CD4-positive, alpha-beta T cell (primary cell): ENCODE results near the gene GFI1B. TPM values are rescaled to one million over a fixed set of nuclear protein-coding genes. Genes with fewer than 3 reads are reported as not detected.

Experiments
- ATAC-seq: fragments of 200-7000 bp; cut with Tn5 transposase; one replicate; pipeline ENCODE4 v1.10.0; 2022; ENCODE audit warnings: mild to moderate bottlenecking; ENCODE audit not compliant: poor library complexity
- CTCF ChIA-PET: fragments of 350-600 bp; sonication (Branson Sonifier 250); formaldehyde crosslinking; loops from one replicate; lab custom pipeline; 2021; ENCODE audit warnings: antibody characterized with exemption, inconsistent platforms; lab: Charles Lee
- POLR2A ChIA-PET: fragments of 350-600 bp; sonication (Branson Sonifier 250); formaldehyde crosslinking; loops from one replicate; lab custom pipeline; 2021; ENCODE audit warnings: antibody characterized with exemption, inconsistent platforms; lab: Charles Lee
- DNase-seq, 14 experiments: peaks; one replicate each; pipeline ENCODE4 v3.0.0-alpha.2; 2013 to 2020; ENCODE audit warnings: mixed read lengths in 2 of 14
- H3K27ac ChIP-seq, 2 donors: one replicate each; pipeline versions ENCODE4 v1.5.1 to v1.7.0; 2013; ENCODE audit warnings: low read length in 2 of 2, low read depth in 1 of 2, mild to moderate bottlenecking in 1 of 2
- H3K27me3 ChIP-seq, 2 experiments: 1 replicate in 1 of 2; 2 replicates in 1 of 2; pipeline versions ENCODE4 v1.6.1 to v1.7.0; 2013; ENCODE audit warnings: low read length in 2 of 2, control low read depth in 1 of 2, mild to moderate bottlenecking in 1 of 2, moderate library complexity in 1 of 2; ENCODE audit not compliant: insufficient read depth in 2 of 2, control insufficient read depth in 1 of 2
- H3K36me3 ChIP-seq: one replicate; pipeline ENCODE4 v1.6.1; 2013; ENCODE audit warnings: low read length, control low read depth; ENCODE audit not compliant: insufficient read depth
- H3K4me1 ChIP-seq: one replicate; pipeline ENCODE4 v1.6.1; 2013; ENCODE audit warnings: low read length, control low read depth; ENCODE audit not compliant: insufficient read depth
- H3K4me3 ChIP-seq: one replicate; pipeline ENCODE4 v1.5.1; 2013; ENCODE audit warnings: mild to moderate bottlenecking, low read length, moderate library complexity
- H3K9me3 ChIP-seq, 2 experiments: 1 replicate in 1 of 2; 2 replicates in 1 of 2; pipeline versions ENCODE4 v1.6.1 to v1.7.0; 2013; ENCODE audit warnings: low read length in 2 of 2, mild to moderate bottlenecking in 2 of 2, control low read depth in 1 of 2, moderate library complexity in 1 of 2; ENCODE audit not compliant: control insufficient read depth in 1 of 2, insufficient read depth in 1 of 2
- H3K27ac Mint-ChIP-seq: one replicate; pipeline ENCODE4 v1.8.0; 2020; ENCODE audit warnings: mixed read lengths
- H3K27me3 Mint-ChIP-seq: one replicate; pipeline ENCODE4 v1.8.0; 2021; ENCODE audit warnings: mixed read lengths
- H3K36me3 Mint-ChIP-seq: one replicate; pipeline ENCODE4 v1.8.0; 2021; ENCODE audit warnings: low read depth, mixed read lengths
- H3K4me1 Mint-ChIP-seq: one replicate; pipeline ENCODE4 v1.8.0; 2021; ENCODE audit warnings: low read depth, mixed read lengths
- H3K4me3 Mint-ChIP-seq: one replicate; pipeline ENCODE4 v1.8.0; 2020; ENCODE audit warnings: mild to moderate bottlenecking, mixed read lengths
- H3K9me3 Mint-ChIP-seq: one replicate; pipeline ENCODE4 v1.8.0; 2020; ENCODE audit warnings: mixed read lengths
- CTCF ChIP-seq: fragments of 200-600 bp; IDR thresholded peaks from one replicate; pipeline ENCODE4 v1.8.0; 2022; ENCODE audit warnings: antibody characterized with exemption, mild to moderate bottlenecking
- intact Hi-C, 2 experiments: fragments of 100-400 bp; cut with DNase I in 1 of 2; cut with micrococcal nuclease in 1 of 2; formaldehyde crosslinking; loops; one replicate each; pipeline versions ENCODE4 v1.15.1 to v1.9.0; 2023 to 2025; cut with DNase I, micrococcal nuclease
- total RNA-seq, 174 experiments: library from RNA in 2 of 174; stranded (reverse) in 2 of 174; gene quantifications; one replicate each; pipeline ENCODE4 v1.2.3 and lab custom pipeline; 2021 to 2026

GFI1B gene
- total RNA-seq, 2 experiments from 2014 or later: 0.58 TPM; not detected in 1

GRCh38 chr9:132937463-132937901 is 41.0 kb upstream of the GFI1B start:
- Histone ChIP-seq H3K4me1 (no peaks in the 10 kb centered on the region), H3K27ac (no peak overlapping the region), H3K4me3 (no peak overlapping the region), H3K9me3 (no peaks in the 10 kb centered on the region), H3K27me3 (no peaks in the 10 kb centered on the region), H3K36me3 (peaks cover 17% of the 10 kb centered on the region)
- Mint-ChIP-seq H3K9me3 (no peaks in the 10 kb centered on the region), H3K4me3 (no peak overlapping the region), H3K27me3 (no peaks in the 10 kb centered on the region), H3K4me1 (peaks cover 3% of the 10 kb centered on the region), H3K27ac (no peak overlapping the region), H3K36me3 (peaks cover 32% of the 10 kb centered on the region)
- DNase-seq: no peak
- CTCF ChIA-PET: no interaction called here
- intact Hi-C loops: no loop called here
- no peak for TF ChIP-seq CTCF
- POLR2A ChIA-PET: no interaction called here
- no peak for ATAC-seq

DNA sequence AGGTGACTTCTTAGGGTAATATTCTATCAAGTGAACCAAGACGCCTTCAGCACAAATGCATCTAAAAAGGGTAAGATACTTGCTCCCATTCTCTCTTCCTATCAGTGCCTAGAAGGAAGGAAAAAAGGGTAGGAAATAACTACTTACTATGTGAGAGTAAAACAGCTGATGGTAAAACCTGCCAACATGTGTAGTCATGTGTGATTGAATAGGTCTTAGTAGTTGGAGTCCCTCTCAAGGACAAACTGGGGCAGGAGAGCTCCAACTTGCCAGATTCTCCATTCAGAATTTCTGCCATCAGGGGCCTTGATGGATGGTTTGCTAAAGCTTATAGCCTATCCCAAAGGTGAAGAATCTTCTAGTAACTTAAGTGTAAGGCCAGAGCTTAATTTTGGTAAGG is 39.3 kb upstream of the GFI1B start:
- ATAC-seq: no peak
- no peak overlapping the region for H3K27ac Mint-ChIP-seq

GRCh38 chr9:132942541-132943182 is 35.8 kb upstream of the GFI1B start:
- peak overlapping the region; percentile 97 for H3K27ac Mint-ChIP-seq
- intact Hi-C loops: loop anchor here in 1 of 2 experiments (5.0 to 10.0 kb wide), 5 partner anchors 202 to 1195 kb away; partner anchors contain the start of genes SETX, TTF1 and WDR5

More for the DNA sequence above, 39.3 kb upstream of the GFI1B start:
- Mint-ChIP-seq H3K9me3 (no peaks in the 10 kb centered on the region), H3K36me3 (peaks cover 23% of the 10 kb centered on the region), H3K27me3 (no peaks in the 10 kb centered on the region), H3K4me1 (peaks cover 10% of the 10 kb centered on the region), H3K4me3 (no peak overlapping the region)
- H3K4me3 ChIP-seq: no peak overlapping the region
- H3K9me3 ChIP-seq: no peaks in the 10 kb centered on the region
- peaks cover 9% of the 10 kb centered on the region for H3K36me3 ChIP-seq
- POLR2A ChIA-PET: no interaction called here
- no peak for DNase-seq
- TF ChIP-seq CTCF: no peak
- intact Hi-C loops: no loop called here
- H3K27ac ChIP-seq: no peak overlapping the region
- H3K27me3 ChIP-seq: no peaks in the 10 kb centered on the region
- CTCF ChIA-PET: interaction anchor here (1.3 kb wide), 1 partner anchor 37 kb away, joined by 3 read pairs; no protein-coding TSS in a partner anchor
- peaks cover 11% of the 10 kb centered on the region for H3K4me1 ChIP-seq

More at GRCh38 chr9:132942541-132943182, 35.8 kb upstream of the GFI1B start:
- ATAC-seq (no peak), DNase-seq (no peak)
- H3K9me3 Mint-ChIP-seq: no peaks in the 10 kb centered on the region
- Histone ChIP-seq H3K4me1 (peaks cover 24% of the 10 kb centered on the region), H3K27me3 (no peaks in the 10 kb centered on the region), H3K27ac (no peak overlapping the region), H3K36me3 (no peaks in the 10 kb centered on the region), H3K4me3 (no peak overlapping the region), H3K9me3 (no peaks in the 10 kb centered on the region)
- POLR2A ChIA-PET: interaction anchor here (0.6 to 2.9 kb wide), 2 partner anchors 8 to 88 kb away, joined by 5 to 31 read pairs; partner anchors contain the start of gene GTF3C5
- peak overlapping the region; percentile 91 for H3K4me3 Mint-ChIP-seq
- H3K36me3 Mint-ChIP-seq: peaks cover 18% of the 10 kb centered on the region
- TF ChIP-seq CTCF: no peak
- CTCF ChIA-PET: interaction anchor here (1.3 kb wide), 1 partner anchor 35 kb away, joined by 4 read pairs; no protein-coding TSS in a partner anchor
- H3K4me1 Mint-ChIP-seq: peaks cover 23% of the 10 kb centered on the region
- no peaks in the 10 kb centered on the region for H3K27me3 Mint-ChIP-seq
